Measurements from ENCODE around the gene C3. TPM values are rescaled to one million over a fixed set of nuclear protein-coding genes. Genes with fewer than 3 reads are reported as not detected.

Gene C3
- total RNA-seq, 2 experiments from 2014 or later: 0.34 to 1.1 TPM

GRCh38 chr19:6718111-6718740 is 2.2 kb downstream of the C3 start:
- CTCF ChIA-PET: interaction anchor here (0.7 kb wide), 1 partner anchor 85 kb away, joined by 3 read pairs; no protein-coding TSS in a partner anchor
- TF ChIP-seq CTCF (IDR thresholded peaks at IDR 0.05): no peak

GRCh38 chr19:6717441-6717971 is 2.9 kb downstream of the C3 start:
- Mint-ChIP-seq H3K4me3 (no peak overlapping the region), H3K4me1 (ENCODE audit: low read depth) (peaks cover 12% of the 10 kb centered on the region), H3K27me3 (no peaks in the 10 kb centered on the region), H3K36me3 (ENCODE audit: low read depth) (no peaks in the 10 kb centered on the region), H3K27ac (no peak overlapping the region), H3K9me3 (no peaks in the 10 kb centered on the region)
- DNase-seq (no peak), ATAC-seq (no peak)
- POLR2A ChIA-PET: no interaction called here
- intact Hi-C loops (cut with micrococcal nuclease): no loop called here
- CTCF ChIA-PET: no interaction called here
- TF ChIP-seq CTCF (IDR thresholded peaks at IDR 0.05): no peak

More at GRCh38 chr19:6718111-6718740, 2.2 kb downstream of the C3 start:
- Mint-ChIP-seq H3K4me3 (no peak overlapping the region), H3K27ac (no peak overlapping the region), H3K9me3 (no peaks in the 10 kb centered on the region), H3K27me3 (no peaks in the 10 kb centered on the region), H3K36me3 (ENCODE audit: low read depth) (no peaks in the 10 kb centered on the region), H3K4me1 (ENCODE audit: low read depth) (peaks cover 14% of the 10 kb centered on the region)
- POLR2A ChIA-PET: no interaction called here
- no peak for ATAC-seq
- DNase-seq: no peak
- intact Hi-C loops (cut with micrococcal nuclease): no loop called here

- H3K4me3 Mint-ChIP-seq: no peak overlapping the region
- no peak overlapping the region for H3K27ac Mint-ChIP-seq
- peaks cover 12% of the 10 kb centered on the region for H3K4me1 Mint-ChIP-seq (ENCODE audit: low read depth)
- ChIA-PET CTCF (no interaction called here), POLR2A (no interaction called here)
- H3K9me3 Mint-ChIP-seq: no peaks in the 10 kb centered on the region
- TF ChIP-seq CTCF (IDR thresholded peaks at IDR 0.05): no peak
- intact Hi-C loops (cut with micrococcal nuclease): no loop called here
- DNase-seq (no peak), ATAC-seq (no peak)
- H3K27me3 Mint-ChIP-seq: no peaks in the 10 kb centered on the region
- H3K36me3 Mint-ChIP-seq (ENCODE audit: low read depth): no peaks in the 10 kb centered on the region
Observed at GRCh38 chr19:6717036-6717435, 3.4 kb downstream of the C3 start.

GRCh38 chr19:6716610-6716970 is 3.9 kb downstream of the C3 start:
- Mint-ChIP-seq H3K4me1 (ENCODE audit: low read depth) (peaks cover 12% of the 10 kb centered on the region), H3K9me3 (no peaks in the 10 kb centered on the region), H3K36me3 (ENCODE audit: low read depth) (no peaks in the 10 kb centered on the region), H3K27ac (no peak overlapping the region), H3K27me3 (no peaks in the 10 kb centered on the region), H3K4me3 (no peak overlapping the region)
- ATAC-seq (no peak), DNase-seq (no peak)
- intact Hi-C loops (cut with micrococcal nuclease): no loop called here
- ChIA-PET POLR2A (no interaction called here), CTCF (interaction anchor here (0.7 kb wide), 1 partner anchor 119 kb away, joined by 3 read pairs; no protein-coding TSS in a partner anchor)
- TF ChIP-seq CTCF (IDR thresholded peaks at IDR 0.05): no peak

- Mint-ChIP-seq H3K4me1 (ENCODE audit: low read depth) (peaks cover 19% of the 10 kb centered on the region), H3K27me3 (peaks cover 10% of the 10 kb centered on the region), H3K4me3 (no peak overlapping the region), H3K27ac (no peak overlapping the region), H3K36me3 (ENCODE audit: low read depth) (no peaks in the 10 kb centered on the region), H3K9me3 (no peaks in the 10 kb centered on the region)
- no peak for DNase-seq
- no peak for ATAC-seq
- no peak for TF ChIP-seq CTCF (IDR thresholded peaks at IDR 0.05)
- POLR2A ChIA-PET: no interaction called here
- intact Hi-C loops (cut with micrococcal nuclease): no loop called here
- CTCF ChIA-PET: interaction anchor here (0.9 to 1.7 kb wide), 2 partner anchors 83 to 150 kb away, joined by 3 to 4 read pairs; no protein-coding TSS in a partner anchor
Observed at GRCh38 chr19:6714749-6715555, 5.5 kb downstream of the C3 start.
